Sigmoid colon (tissue), 7 donors: ENCODE results near the gene HMCN1. TPM values are rescaled to one million over a fixed set of nuclear protein-coding genes. Genes with fewer than 3 reads are reported as not detected.

ENCODE experiments used
- DNase-seq: peaks from one replicate; pipeline ENCODE4 v3.0.0-alpha.2; 2019
- H3K27ac ChIP-seq, 4 donors: fragments of 200-600 bp; sonication (generic); one replicate each; pipeline ENCODE4 v1.5.1; 2016 to 2019; ENCODE audit warnings: mild to moderate bottlenecking in 1 of 4
- H3K27me3 ChIP-seq, 3 donors: fragments of 200-600 bp; sonication (generic); one replicate each; pipeline ENCODE4 v1.5.1; 2019; ENCODE audit warnings: mild to moderate bottlenecking in 1 of 3
- H3K36me3 ChIP-seq, 4 donors: fragments of 200-600 bp; sonication (generic); one replicate each; pipeline ENCODE4 v1.5.1; 2016 to 2019
- H3K4me1 ChIP-seq, 4 donors: fragments of 200-600 bp; sonication (generic); one replicate each; pipeline ENCODE4 v1.5.1; 2017 to 2019
- H3K4me3 ChIP-seq, 4 donors: fragments of 200-600 bp; sonication (generic); one replicate each; pipeline ENCODE4 v1.5.1; 2017 to 2019; ENCODE audit warnings: mild to moderate bottlenecking in 2 of 4, moderate library complexity in 1 of 4
- H3K9me3 ChIP-seq, 4 donors: fragments of 200-600 bp in 3 of 4; sonication (generic) in 3 of 4; one replicate each; pipeline versions ENCODE4 v1.5.1 to v1.6.1; 2013 to 2019
- CTCF ChIP-seq, 4 experiments: fragments of 450-650 bp in 3 of 4; fragments of 200-600 bp in 1 of 4; IDR thresholded peaks; one replicate each; pipeline ENCODE4 v1.5.1; 2016 to 2019; ENCODE audit warnings: antibody characterized with exemption in 4 of 4, mild to moderate bottlenecking in 3 of 4, moderate library complexity in 2 of 4
- EP300 ChIP-seq, 4 donors: sonication (generic); formaldehyde crosslinking; IDR thresholded peaks; one replicate each; pipeline ENCODE4 v1.6.1; 2017; ENCODE audit warnings: antibody characterized with exemption in 4 of 4
- POLR2A ChIP-seq, 2 donors: fragments of 450-650 bp; IDR thresholded peaks; one replicate each; pipeline ENCODE4 v1.6.1; 2016; ENCODE audit warnings: antibody characterized with exemption in 2 of 2, mild to moderate bottlenecking in 2 of 2, moderate library complexity in 2 of 2
- POLR2AphosphoS5 ChIP-seq, 4 donors: sonication (generic); formaldehyde crosslinking; IDR thresholded peaks; one replicate each; pipeline ENCODE4 v1.6.1; 2017; ENCODE audit warnings: antibody characterized with exemption in 4 of 4
- WGBS, 2 donors: extraction: QIAGEN DNeasy Blood & Tissue Kit; methylation state at CpG; one replicate each; pipeline ENCODE4 v1.1.7; 2013; 5-methylcytosine and 5-hydroxymethylcytosine counted together
- intact Hi-C: fragments of 100-400 bp; cut with DNase I; formaldehyde crosslinking; loops from one replicate; pipeline ENCODE4 v1.15.1; 2023
- polyA plus RNA-seq, 3 donors: library from polyadenylated mRNA; stranded (reverse); fragments of 200-250 nt; gene quantifications; one replicate each; pipeline ENCODE4 v1.2.3, GENCODE V29; 2013
- total RNA-seq, 4 donors: library from RNA; depleted of rRNA; stranded (reverse); fragments of >200 nt; gene quantifications; one replicate each; pipeline ENCODE4 v1.1.0, GENCODE V29; 2016
- donor health status: healthy with polysubstance abuse.
- donor health status: Bipolar disorder and iron deficiency.
- donor health status: healthy.

The HMCN1 gene
- total and polyA plus RNA-seq, 7 donors, result under 0.01 to 22.7 (median 6.7) TPM

GRCh38 chr1:185984113-185984836 is 250.1 kb downstream of the HMCN1 start:
- H3K4me1 ChIP-seq, result no peaks in the 10 kb centered on the region
- TF ChIP-seq POLR2A (IDR thresholded peaks at IDR 0.05) (no peak), POLR2AphosphoS5 (IDR thresholded peaks at IDR 0.05) (no peak), EP300 (IDR thresholded peaks at IDR 0.05) (no peak), CTCF (IDR thresholded peaks at IDR 0.05) (no peak)
- DNase-seq, result no peak
- no peaks in the 10 kb centered on the region for H3K36me3 ChIP-seq
- H3K27me3 ChIP-seq, result no peaks in the 10 kb centered on the region
- no peaks in the 10 kb centered on the region for H3K9me3 ChIP-seq
- intact Hi-C loops, result no loop called here
- H3K27ac ChIP-seq, result peak overlapping the region in 2 of 4 donors; percentile 16 to 34
- H3K4me3 ChIP-seq, result no peak overlapping the region
- WGBS, 2 donors, result 69 to 73% methylated on average over 4 of the region's 4 CpGs

- no peak for DNase-seq
- no peak overlapping the region for H3K4me3 ChIP-seq
- intact Hi-C loops, result no loop called here
- H3K4me1 ChIP-seq, result no peaks in the 10 kb centered on the region
- TF ChIP-seq CTCF (IDR thresholded peaks at IDR 0.05), result no peak
- no peak for TF ChIP-seq POLR2A (IDR thresholded peaks at IDR 0.05)
- TF ChIP-seq EP300 (IDR thresholded peaks at IDR 0.05), result no peak
- no peak for TF ChIP-seq POLR2AphosphoS5 (IDR thresholded peaks at IDR 0.05)
- no peaks in the 10 kb centered on the region for H3K27me3 ChIP-seq
- no peaks in the 10 kb centered on the region for H3K36me3 ChIP-seq
- no peaks in the 10 kb centered on the region for H3K9me3 ChIP-seq
- H3K27ac ChIP-seq, result no peak overlapping the region
- WGBS, 2 donors, result 65 to 83% methylated on average over 7 of the region's 7 CpGs
These were observed 253.6 kb downstream of the HMCN1 start for GRCh38 chr1:185987611-185988321.

GRCh38 chr1:185990565-185990964 is 256.4 kb downstream of the HMCN1 start:
- H3K4me1 ChIP-seq, result no peaks in the 10 kb centered on the region
- no peak for DNase-seq
- no peak overlapping the region for H3K4me3 ChIP-seq
- H3K27ac ChIP-seq, result no peak overlapping the region
- no peaks in the 10 kb centered on the region for H3K9me3 ChIP-seq
- TF ChIP-seq EP300 (IDR thresholded peaks at IDR 0.05), result no peak
- H3K27me3 ChIP-seq, result no peaks in the 10 kb centered on the region
- no peaks in the 10 kb centered on the region for H3K36me3 ChIP-seq
- intact Hi-C loops, result no loop called here

GRCh38 chr1:185991266-185991665 is 257.1 kb downstream of the HMCN1 start:
- no peak overlapping the region for H3K4me3 ChIP-seq
- DNase-seq, result no peak
- WGBS, 2 donors, result 79 to 90% methylated on average over 2 of the region's 2 CpGs
- no peak overlapping the region for H3K27ac ChIP-seq
- no peaks in the 10 kb centered on the region for H3K27me3 ChIP-seq
- no peaks in the 10 kb centered on the region for H3K9me3 ChIP-seq
- no peaks in the 10 kb centered on the region for H3K4me1 ChIP-seq
- TF ChIP-seq CTCF (IDR thresholded peaks at IDR 0.05), result no peak
- TF ChIP-seq POLR2A (IDR thresholded peaks at IDR 0.05), result no peak
- TF ChIP-seq EP300 (IDR thresholded peaks at IDR 0.05), result no peak
- no peak for TF ChIP-seq POLR2AphosphoS5 (IDR thresholded peaks at IDR 0.05)
- no peaks in the 10 kb centered on the region for H3K36me3 ChIP-seq
- intact Hi-C loops, result no loop called here

- no peak for DNase-seq
- 84 to 90% methylated on average over 2 of the region's 2 CpGs for WGBS, 2 donors
These were observed 262.0 kb downstream of the HMCN1 start for GRCh38 chr1:185996211-185996610.

More at GRCh38 chr1:185996211-185996610, 262.0 kb downstream of the HMCN1 start:
- TF ChIP-seq CTCF (IDR thresholded peaks at IDR 0.05) (no peak), POLR2AphosphoS5 (IDR thresholded peaks at IDR 0.05) (no peak), POLR2A (IDR thresholded peaks at IDR 0.05) (no peak), EP300 (IDR thresholded peaks at IDR 0.05) (no peak)
- no peaks in the 10 kb centered on the region for H3K27me3 ChIP-seq
- no peak overlapping the region for H3K27ac ChIP-seq
- H3K9me3 ChIP-seq, result no peaks in the 10 kb centered on the region
- no peak overlapping the region for H3K4me3 ChIP-seq
- H3K4me1 ChIP-seq, result no peaks in the 10 kb centered on the region
- no peaks in the 10 kb centered on the region for H3K36me3 ChIP-seq
- intact Hi-C loops, result no loop called here
